ENCODE data around the gene RPS6KA2.

- TF ChIP-seq CTCF (IDR thresholded peaks at IDR 0.05) (no peak), EZH2 (IDR thresholded peaks at IDR 0.05; ENCODE audit: borderline replicate concordance, insufficient read depth, low read depth, low read length, poor library complexity, severe bottlenecking) (no peak)
Observed at GRCh38 chr6:166604328-166604727, 22.7 kb downstream of the RPS6KA2 start.

All from B cell (primary cell).